NCI-H345 (cell line): ENCODE results near the gene PIEZO2.
"Not testable (repeated sequence)": the region's sequence is repeated elsewhere in the genome, so short reads cannot be mapped to it uniquely, and the experiment has no call there.

Experiments
- DNase-seq: peaks from one replicate; lab custom pipeline; 2025; lab: John Stamatoyannopoulos, UW

The PIEZO2 gene

GRCh38 chr18:10928011-10928771 lies 221.2 kb downstream of the PIEZO2 start:
- no peak for DNase-seq

DNA sequence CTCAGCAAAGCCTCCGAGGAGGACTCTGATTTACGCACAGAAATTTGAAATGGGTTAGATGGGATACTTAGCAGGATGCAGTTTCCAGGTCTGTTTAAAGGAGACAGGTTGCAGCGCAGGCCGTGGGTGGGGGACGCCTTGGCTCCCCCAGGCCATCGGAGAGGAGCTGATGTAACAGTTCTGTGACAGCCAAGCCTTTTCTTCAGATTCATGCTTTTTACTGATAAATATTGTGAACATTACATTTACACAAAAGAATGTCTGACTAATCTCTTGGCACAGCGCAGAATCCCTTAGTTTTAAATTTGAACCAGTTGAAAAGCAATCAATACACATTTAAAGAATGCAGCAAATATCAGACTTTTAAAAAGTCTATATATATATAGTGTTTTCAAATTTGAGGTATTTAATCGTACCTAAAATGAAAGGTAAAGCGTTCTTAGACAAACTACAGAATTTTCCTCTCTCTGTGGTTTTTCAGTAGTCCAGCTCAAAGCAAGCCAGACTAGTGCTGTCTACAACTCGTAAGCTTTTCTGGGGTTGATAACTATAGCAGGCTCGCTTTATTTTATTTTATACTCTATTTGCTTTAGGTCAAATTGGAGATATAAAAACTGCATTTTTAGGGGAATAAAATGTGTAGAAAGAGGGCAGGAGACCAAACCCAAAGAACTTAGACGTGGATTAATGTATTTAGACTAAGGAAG lies 221.9 kb downstream of the PIEZO2 start:
- no peak for DNase-seq

DNA sequence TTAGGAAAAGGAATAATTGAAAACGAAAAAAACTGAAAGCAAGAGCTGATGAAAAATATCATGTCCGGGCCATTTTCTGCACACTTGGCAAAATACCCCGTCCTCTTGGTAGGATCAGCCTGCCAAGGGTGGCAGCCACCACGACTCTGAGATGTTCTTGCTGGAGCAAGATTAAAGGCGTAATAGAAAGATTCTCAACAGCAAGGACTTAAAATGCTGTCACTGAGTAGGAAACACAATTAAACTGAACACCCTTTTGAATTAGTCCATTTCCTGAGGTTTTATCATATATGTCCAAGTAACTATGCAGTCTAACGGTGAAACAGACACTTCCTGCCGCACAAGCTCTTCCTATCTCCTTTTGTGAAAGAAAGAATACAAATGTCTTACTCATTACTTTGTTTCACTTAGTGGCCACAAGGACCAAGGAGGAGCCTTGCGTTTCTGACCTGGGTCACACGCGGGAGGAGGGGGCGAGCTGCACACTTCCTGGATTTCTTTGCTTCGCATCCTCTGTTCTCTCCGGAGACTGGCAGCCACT lies 222.7 kb downstream of the PIEZO2 start:
- DNase-seq, result no peak

DNA sequence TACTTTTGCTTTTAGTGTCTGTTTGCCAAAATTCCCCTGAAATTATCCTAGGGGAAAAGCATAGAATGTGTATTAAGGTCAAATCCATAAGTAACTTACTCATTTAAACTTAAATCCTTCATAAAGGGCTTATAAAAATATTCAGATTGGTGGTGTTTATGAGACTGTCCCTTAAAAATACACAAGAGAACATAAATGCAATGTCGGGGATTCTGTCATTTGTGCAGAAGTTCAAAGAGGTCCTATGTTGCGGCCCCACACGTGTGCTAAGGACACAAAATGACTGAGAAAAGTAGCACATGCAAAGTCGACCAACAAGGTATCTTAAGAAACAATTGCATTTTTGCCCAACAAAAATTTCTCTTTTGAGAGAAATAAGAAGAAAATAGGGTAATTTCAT lies 225.1 kb downstream of the PIEZO2 start:
- DNase-seq, result no peak

- no peak for DNase-seq
Observed at GRCh38 chr18:10923551-10924070, 225.8 kb downstream of the PIEZO2 start.

DNA sequence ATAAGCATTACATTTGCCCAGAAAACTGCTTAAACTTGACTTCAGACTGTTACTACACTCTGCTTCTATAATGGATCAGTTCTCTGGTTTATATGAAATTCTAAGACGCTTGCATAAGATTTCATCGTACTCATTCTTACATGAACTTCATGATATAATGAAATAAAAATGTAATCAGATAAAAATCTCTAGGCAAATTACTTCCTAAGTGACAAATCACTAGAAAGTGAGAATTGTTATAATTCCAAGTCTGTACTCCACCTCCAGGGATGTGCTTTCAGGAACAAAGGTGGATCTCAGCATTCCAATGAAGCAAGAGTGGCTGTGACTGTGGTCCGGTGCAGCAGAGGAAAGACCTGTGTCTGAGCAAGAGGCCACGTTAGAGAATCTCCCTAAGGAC lies 226.2 kb downstream of the PIEZO2 start:
- DNase-seq, result no peak

DNA sequence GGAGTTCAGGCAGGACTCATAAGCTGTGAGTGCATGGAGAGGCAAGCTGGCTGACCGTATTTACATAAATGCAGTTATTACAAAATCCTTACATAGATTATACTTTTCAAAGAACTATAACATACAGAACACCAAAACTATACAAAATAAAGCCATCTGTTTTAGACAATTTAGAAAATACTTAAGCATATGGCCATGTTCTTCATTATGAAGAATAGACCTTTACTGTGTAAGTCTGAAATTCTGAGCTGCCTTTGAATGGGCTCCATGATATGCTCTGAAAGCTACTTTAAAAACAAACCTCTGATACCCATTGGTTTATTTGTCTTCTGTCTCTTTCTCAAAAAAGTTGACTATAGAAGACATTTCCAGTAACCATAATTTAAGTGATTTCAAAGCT lies 226.7 kb downstream of the PIEZO2 start:
- not testable (repeated sequence) for DNase-seq

DNA sequence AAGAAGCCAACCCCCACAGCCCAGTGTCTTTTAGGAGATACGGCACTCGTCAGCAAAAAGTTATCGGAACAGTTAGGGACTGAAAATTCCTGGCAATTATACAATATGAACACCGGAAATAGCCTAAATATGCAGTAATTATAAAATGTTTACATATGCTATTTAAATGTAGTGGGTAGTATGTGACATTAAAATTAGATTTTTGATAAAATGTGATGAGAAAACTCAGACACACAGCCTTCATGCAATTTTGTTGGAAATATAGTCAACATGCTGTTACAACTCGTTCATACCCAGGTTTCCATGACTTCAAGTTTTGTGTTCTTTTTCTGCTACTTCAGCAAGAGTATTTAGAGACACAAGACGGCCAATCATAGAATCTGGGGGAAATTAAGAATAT lies 229.1 kb downstream of the PIEZO2 start:
- DNase-seq, result not testable (repeated sequence)

- no peak for DNase-seq
Observed at GRCh38 chr18:10919851-10920250, 229.5 kb downstream of the PIEZO2 start.

DNA sequence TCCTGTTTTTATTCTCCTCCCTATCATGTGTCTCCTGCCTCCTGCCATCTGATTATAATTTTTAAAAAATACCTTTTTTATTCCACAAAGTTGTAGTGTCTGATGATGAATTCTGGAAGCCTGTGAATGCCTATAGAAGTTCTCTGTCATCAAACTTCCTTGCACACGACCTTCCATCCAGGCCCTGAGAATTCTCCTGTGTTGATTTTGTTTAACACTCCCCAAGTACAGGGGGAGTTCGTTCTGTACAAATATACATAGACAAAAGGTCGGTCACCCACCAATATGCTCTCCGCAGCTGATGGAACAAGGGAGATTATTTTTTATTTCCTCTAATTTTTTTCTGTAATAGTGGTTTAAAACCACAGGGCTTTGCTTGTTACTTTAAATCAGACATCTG lies 232.5 kb downstream of the PIEZO2 start:
- no peak for DNase-seq

DNA sequence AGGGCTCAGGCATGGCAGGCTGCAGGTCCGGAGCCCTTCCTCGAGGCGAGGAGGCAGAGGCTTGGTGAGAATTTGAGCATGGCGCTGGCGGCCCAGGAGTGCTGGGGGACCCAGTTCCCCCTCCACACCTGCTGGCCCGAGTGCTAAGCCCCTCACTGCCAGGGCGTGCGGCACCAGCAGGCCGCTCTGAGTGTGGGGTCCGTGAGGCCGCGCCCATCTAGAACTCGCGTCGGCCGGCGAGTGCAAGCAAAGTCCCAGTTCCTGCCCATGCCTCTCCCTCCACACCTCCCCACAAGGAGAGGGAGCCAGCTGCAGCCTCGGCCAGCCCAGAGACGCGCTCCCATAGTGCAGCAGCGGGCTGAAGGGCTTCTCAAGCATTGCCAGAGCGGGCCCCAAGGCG lies 233.0 kb downstream of the PIEZO2 start:
- no peak for DNase-seq

- not testable (repeated sequence) for DNase-seq
Observed at GRCh38 chr18:10915748-10916147, 233.6 kb downstream of the PIEZO2 start.

DNA sequence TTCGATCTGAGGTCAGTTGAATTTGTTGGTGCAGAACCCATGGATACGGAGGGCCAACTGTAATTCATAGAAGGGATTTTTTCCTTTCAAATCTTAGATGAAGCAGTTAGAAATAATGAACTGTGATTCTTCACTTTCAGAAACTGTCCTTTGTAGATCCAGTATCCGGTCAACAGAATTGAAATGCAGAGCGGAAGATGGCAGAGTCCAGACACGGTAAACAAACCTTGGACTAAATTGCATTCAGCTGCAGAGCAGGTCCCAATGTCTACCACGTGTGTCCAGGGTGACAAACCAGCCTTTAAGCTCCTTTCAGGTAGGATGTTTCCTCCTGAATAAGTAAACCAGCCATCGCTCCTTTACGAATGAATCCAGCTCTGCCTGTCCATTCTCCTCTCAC lies 234.8 kb downstream of the PIEZO2 start:
- not testable (repeated sequence) for DNase-seq

- DNase-seq, result no peak
Observed at GRCh38 chr18:10913919-10914318, 235.4 kb downstream of the PIEZO2 start.

DNA sequence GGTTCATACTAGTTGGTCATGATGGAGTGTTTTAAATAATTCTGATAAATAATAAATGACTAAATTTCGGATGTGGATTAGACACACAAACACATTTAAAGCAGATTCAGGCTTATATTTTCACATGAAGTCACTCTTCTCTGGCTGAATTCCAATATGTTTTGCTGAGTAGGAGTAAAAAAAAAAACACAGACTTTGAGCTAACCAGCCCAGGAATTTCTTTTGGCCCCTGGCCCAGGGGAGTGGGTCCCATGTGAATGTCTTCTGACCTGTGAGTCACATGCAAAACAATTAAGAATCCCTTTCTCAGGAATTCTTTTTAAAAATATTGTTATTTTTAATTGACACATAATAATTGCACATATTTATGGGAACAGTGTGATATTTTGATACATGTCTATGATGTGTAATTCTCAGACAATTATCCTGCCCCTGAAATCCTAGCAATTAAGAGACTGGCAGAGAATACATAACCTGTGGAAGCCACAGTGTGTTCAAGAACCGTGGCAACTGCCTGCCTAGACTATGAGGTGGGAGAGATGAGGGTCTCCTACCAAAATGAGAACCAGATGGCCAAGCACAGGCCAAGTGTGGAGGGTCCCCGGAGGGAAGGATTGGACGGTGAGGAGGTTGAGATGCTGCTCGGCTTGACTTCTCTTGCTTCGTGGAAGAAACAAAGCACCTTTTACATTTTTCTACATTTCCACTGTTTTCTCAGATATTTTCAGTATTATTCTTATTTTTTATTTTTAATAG lies 236.4 kb downstream of the PIEZO2 start:
- DNase-seq, result no peak

- DNase-seq, result no peak
Observed at GRCh38 chr18:10909724-10910123, 239.6 kb downstream of the PIEZO2 start.

GRCh38 chr18:10908760-10909159 lies 240.6 kb downstream of the PIEZO2 start:
- DNase-seq, result no peak

DNA sequence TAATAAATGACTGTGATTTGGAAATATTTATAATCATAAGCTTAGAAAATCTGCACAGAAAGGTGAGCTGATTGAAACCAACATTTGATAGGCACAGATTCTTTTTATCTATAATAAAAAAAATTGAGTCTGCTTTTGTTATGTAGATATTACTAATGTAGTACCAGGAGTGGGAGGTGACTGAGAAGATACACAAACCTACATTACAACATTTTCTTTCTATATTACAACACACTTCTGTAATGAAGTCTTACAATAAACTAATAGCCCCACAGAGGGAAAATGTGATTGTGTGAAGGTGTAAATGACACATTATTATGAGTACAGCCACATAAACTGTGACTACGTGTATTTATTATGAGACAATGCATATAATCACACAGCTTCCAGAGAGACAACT lies 241.6 kb downstream of the PIEZO2 start:
- no peak for DNase-seq

- DNase-seq, result no peak
Observed at GRCh38 chr18:10901329-10901728, 248.0 kb downstream of the PIEZO2 start.

DNA sequence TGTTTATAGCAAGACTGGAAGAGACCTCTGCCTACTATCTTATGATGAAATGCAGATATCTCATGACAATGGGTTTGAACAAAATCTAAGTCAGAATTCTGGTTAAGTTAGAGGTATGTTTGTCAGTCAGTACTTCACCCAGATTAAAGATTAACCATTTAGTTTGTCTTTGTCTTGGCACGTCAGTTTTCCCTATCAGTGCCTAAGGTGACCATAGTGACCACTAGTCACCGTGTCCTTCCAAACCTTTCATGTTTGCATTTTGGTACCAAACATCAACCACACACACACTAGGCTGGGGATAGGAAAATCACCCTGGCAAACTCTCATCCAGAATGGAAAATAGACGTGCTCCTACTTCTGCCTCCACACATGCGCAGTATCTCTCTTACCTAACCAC lies 248.9 kb downstream of the PIEZO2 start:
- DNase-seq, result no peak

DNA sequence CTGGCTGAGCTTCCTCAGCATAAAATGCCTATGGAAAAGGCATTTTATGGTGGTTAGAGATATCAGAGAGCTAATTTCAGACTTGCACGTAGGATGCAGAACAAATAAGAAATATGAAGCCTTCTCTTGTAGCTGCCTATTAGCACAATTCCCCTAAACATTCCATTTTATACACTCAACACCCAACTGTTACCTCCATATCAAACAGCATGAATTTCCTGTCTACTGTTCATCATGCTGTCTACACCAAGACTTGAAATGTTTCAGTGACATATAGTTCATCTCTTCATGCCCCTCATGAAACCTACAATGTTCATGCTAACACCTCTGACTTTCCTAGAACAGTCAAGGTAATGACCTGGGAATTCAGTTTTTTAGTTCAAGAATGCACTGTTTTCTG lies 249.9 kb downstream of the PIEZO2 start:
- DNase-seq, result no peak

DNA sequence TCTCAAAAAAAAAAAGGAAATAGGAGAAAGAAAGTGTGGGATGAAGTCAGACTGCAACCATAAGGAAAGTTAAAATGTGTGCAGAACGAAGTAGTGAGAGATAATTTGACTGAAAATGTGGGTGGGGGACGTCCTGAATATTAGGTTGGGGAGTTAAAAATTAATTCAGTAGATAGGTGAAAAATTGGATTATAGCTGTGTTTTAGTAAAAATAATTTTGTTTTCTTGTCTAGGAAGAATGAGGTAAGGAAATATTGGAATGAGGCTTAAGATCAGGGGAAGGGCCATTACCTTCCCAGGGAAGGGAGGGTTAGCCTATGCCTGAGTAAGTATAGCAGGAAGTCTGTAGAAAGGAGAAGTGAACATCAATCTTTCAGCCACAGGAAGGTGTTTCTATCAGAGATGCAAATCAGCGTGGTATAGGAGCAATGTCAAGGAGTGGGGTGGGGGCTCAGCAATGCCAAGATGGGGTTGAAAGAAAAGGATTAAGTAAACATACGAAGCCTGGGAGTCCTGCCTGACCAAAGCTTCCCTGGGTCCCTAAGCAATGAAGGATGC lies 250.9 kb downstream of the PIEZO2 start:
- DNase-seq, result no peak
